ENCODE measurements around the gene CKAP5. TPM values are rescaled to one million over a fixed set of nuclear protein-coding genes. Genes with fewer than 3 reads are reported as not detected.

The CKAP5 gene
- total RNA-seq: 100 to 1,000 TPM in 2 of 8 experiments, 10 to 100 TPM in 6; 37.8 to 127 (median 93.5) TPM

DNA sequence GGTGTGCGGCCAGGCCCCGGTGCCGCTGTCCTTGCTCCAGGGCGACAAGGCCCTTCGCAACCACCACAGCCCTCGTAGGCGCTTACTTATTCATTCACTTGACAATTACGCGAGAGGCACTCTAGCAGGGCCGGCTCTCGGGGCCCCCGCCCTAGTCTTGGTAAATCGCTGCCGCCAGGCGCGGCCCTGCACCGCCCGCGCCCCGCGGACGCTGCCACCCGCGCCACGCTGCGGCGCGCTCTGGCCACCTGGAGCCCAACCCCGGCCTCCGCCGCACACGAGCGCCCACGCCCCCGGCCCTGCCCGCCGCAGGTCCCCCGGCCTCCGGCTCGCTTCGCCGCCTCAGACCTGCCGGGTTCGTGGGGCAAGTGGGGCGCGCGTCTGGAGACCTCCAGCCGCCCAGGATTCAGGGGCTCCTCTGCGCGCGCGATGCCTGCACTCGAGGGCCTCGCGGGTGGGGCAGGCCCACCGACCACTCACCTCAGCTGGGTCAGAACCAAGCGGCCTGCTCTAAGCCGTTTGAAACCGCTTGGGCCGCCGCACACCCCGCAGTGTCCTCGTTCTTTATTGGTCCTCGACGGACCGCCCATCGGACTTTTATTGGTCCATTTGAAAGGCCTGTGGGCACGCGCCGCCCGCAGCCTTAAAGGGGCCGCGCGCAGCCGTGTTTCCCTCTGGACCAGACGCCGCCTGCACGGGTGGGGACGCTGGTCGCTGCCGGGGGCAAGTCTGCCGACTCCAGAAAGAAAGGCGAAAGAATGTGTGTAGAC lies at the start of gene CKAP5:
CKAP5 (minus strand) TSS at position 541 of the 770 bp plus-strand sequence. CDS start 25,049 bp downstream, outside the sequence.
- ATAC-seq (replicated peaks in 6 of 8): peak; percentile 94 to 98 (median 96)
- H3K4me3 ChIP-seq: peak within 1 kb of the TSS; percentile 85 to 100 (median 98)

DNA sequence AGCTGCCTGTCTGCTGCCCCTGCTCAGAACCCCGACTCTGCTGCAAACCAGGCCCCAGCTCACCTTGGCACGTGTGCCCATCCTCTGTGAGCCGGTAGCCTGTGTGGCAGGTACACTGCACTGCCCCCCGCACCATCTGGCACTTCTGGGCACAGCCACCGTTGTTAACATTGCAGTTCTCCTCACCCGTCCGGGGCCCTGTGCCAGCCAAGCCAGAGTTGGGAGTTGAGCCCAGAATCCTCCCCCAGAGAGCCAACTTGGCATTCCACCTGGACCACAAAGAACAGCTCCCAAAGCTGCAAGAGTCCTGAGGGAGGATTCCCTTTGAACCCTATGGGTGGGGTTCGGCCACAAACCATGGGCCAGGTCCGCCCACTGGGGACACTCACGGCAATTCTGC lies 49.7 kb upstream of the CKAP5 start:
- H3K27ac ChIP-seq: no peak overlapping the region
- in situ Hi-C loops (cut with MboI; ENCODE audit: low pct_unique_long_range_greater_than_20kb in 2 of 9, low sequenced_read_pairs in 9 of 9, unreplicated experiment in 9 of 9): loop anchor here in 3 of 9 experiments (25.0 kb wide), 1 partner anchor 266 kb away; no protein-coding TSS in a partner anchor
- H3K4me1 ChIP-seq (replicated peaks in 1 of 2): no peaks in the 10 kb centered on the region
- 40 to 100% (median 92%) methylated on average over 1 to 9 of the region's 10 CpGs; no CpG with 5 or more reads in 3 of the 10 experiments for WGBS, 10 experiments
- H3K4me3 ChIP-seq: no peak overlapping the region
- no peak for ATAC-seq (replicated peaks in 6 of 8)

More for the DNA sequence above, at the start of gene CKAP5:
- WGBS, 10 experiments: 0 to 5% (median 0%) methylated on average over 1 to 11 of the region's 83 CpGs; no CpG with 5 or more reads in 3 of the 10 experiments
- in situ Hi-C loops (cut with MboI; ENCODE audit: low pct_unique_long_range_greater_than_20kb in 2 of 9, low sequenced_read_pairs in 9 of 9, unreplicated experiment in 9 of 9): no loop called here
- Histone ChIP-seq H3K4me1 (replicated peaks in 1 of 2) (peaks cover 5 to 9% of the 10 kb centered on the region in 2 donors), H3K27ac (peak within 1 kb of the TSS; percentile 75 to 89)

DNA sequence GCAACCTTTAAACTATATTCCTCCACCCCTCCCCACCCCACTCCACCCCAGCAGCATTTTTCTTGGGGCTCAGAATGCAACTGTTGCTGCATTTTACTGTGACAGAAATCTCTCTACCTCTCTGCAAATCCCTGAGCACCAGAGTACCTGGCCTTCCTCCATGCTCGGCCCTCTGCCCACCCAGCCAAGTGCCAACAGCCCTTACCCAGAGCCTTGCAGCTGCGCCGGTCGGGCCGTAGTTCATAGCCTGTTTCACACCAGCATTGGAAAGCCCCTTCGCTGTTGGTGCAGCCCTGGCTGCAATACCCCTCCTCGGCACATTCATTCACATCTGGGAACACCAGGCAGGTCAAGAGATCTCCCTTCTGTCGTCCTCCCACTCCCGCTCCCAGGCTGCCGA lies 48.9 kb upstream of the CKAP5 start:
- no peak for ATAC-seq (replicated peaks in 6 of 8)
- Histone ChIP-seq H3K27ac (no peak overlapping the region), H3K4me3 (no peak overlapping the region), H3K4me1 (replicated peaks in 1 of 2) (no peaks in the 10 kb centered on the region)
- in situ Hi-C loops (cut with MboI; ENCODE audit: low pct_unique_long_range_greater_than_20kb in 2 of 9, low sequenced_read_pairs in 9 of 9, unreplicated experiment in 9 of 9): loop anchor here in 3 of 9 experiments (25.0 kb wide), 1 partner anchor 267 kb away; no protein-coding TSS in a partner anchor
- 90 to 100% methylated on average over 2 to 7 of the region's 10 CpGs; no CpG with 5 or more reads in 8 of the 10 experiments for WGBS, 10 experiments

DNA sequence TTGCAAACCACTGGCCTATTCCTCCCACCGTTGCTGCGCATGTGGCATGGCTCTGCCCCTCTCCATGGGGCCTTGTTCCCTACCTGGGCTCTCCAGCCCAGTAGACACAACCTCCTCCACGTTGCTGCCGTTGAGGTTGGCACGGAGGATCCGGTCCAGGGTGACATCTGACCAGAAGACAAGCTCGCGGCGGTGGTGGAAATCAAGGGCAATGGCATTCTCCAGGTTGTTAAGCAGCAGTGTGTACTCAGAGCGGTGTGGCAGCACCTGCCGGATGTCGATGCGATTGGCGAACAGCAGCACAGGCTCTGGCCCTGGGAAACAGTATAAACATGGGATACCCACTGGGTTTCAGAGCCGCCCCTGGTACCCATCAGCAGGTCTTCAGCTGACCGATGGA lies 48.4 kb upstream of the CKAP5 start:
- Histone ChIP-seq H3K27ac (no peak overlapping the region), H3K4me3 (no peak overlapping the region), H3K4me1 (replicated peaks in 1 of 2) (no peaks in the 10 kb centered on the region)
- 60 to 100% (median 96%) methylated on average over 1 to 9 of the region's 16 CpGs; no CpG with 5 or more reads in 3 of the 10 experiments for WGBS, 10 experiments
- no peak for ATAC-seq (replicated peaks in 6 of 8)
- in situ Hi-C loops (cut with MboI; ENCODE audit: low pct_unique_long_range_greater_than_20kb in 2 of 9, low sequenced_read_pairs in 9 of 9, unreplicated experiment in 9 of 9): loop anchor here in 3 of 9 experiments (25.0 kb wide), 1 partner anchor 268 kb away; no protein-coding TSS in a partner anchor

DNA sequence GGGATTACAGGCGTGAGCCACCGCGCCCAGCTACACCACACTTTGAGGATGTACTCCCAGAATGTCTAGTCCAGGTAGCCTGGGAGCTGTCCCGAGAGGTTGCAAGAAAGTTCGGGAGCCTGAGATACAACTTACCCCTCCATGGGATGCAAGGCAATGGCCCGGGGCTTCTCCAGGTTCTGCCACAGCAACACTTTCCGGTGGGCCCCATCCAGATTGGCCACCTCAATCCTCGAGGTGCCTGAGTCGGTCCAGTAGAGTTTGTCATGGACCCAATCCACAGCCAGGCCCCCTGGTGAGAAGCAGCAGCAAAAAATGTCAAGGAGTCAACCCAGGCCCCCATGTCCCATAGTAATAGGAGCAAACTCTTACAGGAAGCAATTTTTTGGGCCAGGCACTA lies 46.8 kb upstream of the CKAP5 start:
- Histone ChIP-seq H3K4me3 (no peak overlapping the region), H3K27ac (no peak overlapping the region), H3K4me1 (replicated peaks in 1 of 2) (no peaks in the 10 kb centered on the region)
- 0 to 100% (median 90%) methylated on average over 1 to 7 of the region's 9 CpGs; no CpG with 5 or more reads in 5 of the 10 experiments for WGBS, 10 experiments
- in situ Hi-C loops (cut with MboI; ENCODE audit: low pct_unique_long_range_greater_than_20kb in 2 of 9, low sequenced_read_pairs in 9 of 9, unreplicated experiment in 9 of 9): loop anchor here in 3 of 9 experiments (25.0 kb wide), 1 partner anchor 269 kb away; no protein-coding TSS in a partner anchor
- no peak for ATAC-seq (replicated peaks in 6 of 8)

DNA sequence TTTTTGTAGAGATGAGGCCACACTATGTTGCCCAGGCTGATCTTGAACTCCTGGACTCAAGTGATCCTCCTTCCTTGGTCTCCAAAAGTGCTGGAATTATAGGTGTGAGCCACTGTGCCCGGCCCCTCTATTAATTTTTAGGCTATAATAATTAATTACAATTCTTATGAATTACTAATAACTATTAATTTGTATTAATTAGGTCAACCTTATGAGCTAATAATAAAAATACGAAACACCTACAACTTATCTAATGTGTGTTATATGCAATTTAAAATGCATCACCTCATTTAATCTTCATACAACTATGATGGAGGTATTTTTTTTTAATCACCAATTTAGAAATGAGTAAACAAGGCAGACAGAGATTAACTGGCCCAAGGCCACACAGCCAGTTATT lies 46.0 kb upstream of the CKAP5 start:
- H3K4me3 ChIP-seq: no peak overlapping the region
- WGBS, 10 experiments: 58 to 100% (median 70%) methylated on average over 1 to 2 of the region's 2 CpGs; no CpG with 5 or more reads in 3 of the 10 experiments
- in situ Hi-C loops (cut with MboI; ENCODE audit: low pct_unique_long_range_greater_than_20kb in 2 of 9, low sequenced_read_pairs in 9 of 9, unreplicated experiment in 9 of 9): loop anchor here in 3 of 9 experiments (25.0 kb wide), 1 partner anchor 270 kb away; no protein-coding TSS in a partner anchor
- no peak for ATAC-seq (replicated peaks in 6 of 8)
- H3K4me1 ChIP-seq (replicated peaks in 1 of 2): no peaks in the 10 kb centered on the region
- H3K27ac ChIP-seq: no peak overlapping the region

DNA sequence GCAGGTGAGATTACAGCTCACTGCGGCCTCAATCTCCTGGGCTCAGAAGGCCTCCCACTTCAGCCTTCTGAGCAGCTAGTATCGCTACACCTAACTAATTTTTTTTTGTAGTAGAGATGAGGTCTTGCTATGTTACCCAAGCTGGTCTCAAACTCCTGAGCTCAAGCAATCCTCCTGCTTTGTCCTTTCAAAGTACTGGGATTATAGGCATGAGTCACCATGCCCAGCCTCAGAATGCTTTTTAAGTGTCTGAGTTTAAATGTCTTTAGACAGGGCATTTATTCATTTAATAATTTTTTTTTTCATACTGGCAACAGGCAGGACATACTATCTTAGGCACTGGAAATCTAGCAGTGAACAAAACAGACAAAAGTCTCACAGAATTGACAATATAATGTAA lies 44.6 kb upstream of the CKAP5 start:
- in situ Hi-C loops (cut with MboI; ENCODE audit: low pct_unique_long_range_greater_than_20kb in 2 of 9, low sequenced_read_pairs in 9 of 9, unreplicated experiment in 9 of 9): loop anchor here in 3 of 9 experiments (25.0 kb wide), 1 partner anchor 272 kb away; no protein-coding TSS in a partner anchor
- WGBS, 10 experiments: 80 to 100% (median 93%) methylated on average over 1 to 2 of the region's 2 CpGs; no CpG with 5 or more reads in 4 of the 10 experiments

DNA sequence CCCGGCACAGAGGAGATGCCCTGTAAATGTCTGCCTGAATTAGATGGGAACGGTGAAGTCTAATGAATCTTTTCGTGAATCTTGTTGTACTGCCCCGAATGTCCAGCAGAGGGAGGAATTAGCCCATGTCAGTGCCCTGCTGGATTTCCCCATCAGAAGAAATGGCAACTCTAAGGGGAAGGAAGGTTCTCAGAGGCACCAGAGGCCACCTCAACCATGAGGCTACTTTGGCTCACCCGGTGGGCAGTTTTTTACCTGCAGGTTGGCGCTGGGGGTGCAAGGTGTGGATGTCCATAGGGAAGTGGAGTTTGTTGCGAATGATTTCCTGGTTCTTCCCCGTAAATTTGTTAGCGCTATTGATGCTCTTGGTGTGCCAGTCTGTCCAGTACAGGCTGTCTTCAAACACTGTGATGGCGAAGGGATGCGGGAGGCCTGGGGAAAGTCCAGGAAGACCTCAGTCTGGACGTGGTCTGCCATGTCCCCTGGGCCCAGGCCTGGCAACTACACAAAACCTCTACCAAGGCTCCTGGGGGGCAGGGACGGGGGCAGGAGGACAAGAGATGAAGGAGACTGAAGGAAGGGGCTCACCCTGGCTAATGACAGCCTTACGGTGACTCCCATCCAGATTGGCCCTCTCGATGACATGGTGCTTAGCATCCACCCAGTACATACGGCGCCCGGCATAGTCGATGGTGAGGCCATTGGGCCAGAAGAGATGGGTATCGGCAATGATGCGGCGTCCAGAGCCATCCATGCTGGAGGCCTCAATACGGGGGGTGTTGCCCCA lies 43.8 kb upstream of the CKAP5 start:
- Histone ChIP-seq H3K4me3 (no peak overlapping the region), H3K27ac (no peak overlapping the region), H3K4me1 (replicated peaks in 1 of 2) (no peaks in the 10 kb centered on the region)
- WGBS, 10 experiments: 0 to 100% (median 64%) methylated on average over 1 to 14 of the region's 23 CpGs; no CpG with 5 or more reads in 2 of the 10 experiments
- ATAC-seq (replicated peaks in 6 of 8): peak; percentile 70 to 88 (median 82)
- in situ Hi-C loops (cut with MboI; ENCODE audit: low pct_unique_long_range_greater_than_20kb in 2 of 9, low sequenced_read_pairs in 9 of 9, unreplicated experiment in 9 of 9): loop anchor here (10.0 to 25.0 kb wide), 2 partner anchors 265 to 272 kb away; no protein-coding TSS in a partner anchor

More for the DNA sequence above, 44.6 kb upstream of the CKAP5 start:
- ATAC-seq (replicated peaks in 6 of 8): no peak
- H3K4me3 ChIP-seq: no peak overlapping the region
- no peak overlapping the region for H3K27ac ChIP-seq
- H3K4me1 ChIP-seq (replicated peaks in 1 of 2): no peaks in the 10 kb centered on the region

DNA sequence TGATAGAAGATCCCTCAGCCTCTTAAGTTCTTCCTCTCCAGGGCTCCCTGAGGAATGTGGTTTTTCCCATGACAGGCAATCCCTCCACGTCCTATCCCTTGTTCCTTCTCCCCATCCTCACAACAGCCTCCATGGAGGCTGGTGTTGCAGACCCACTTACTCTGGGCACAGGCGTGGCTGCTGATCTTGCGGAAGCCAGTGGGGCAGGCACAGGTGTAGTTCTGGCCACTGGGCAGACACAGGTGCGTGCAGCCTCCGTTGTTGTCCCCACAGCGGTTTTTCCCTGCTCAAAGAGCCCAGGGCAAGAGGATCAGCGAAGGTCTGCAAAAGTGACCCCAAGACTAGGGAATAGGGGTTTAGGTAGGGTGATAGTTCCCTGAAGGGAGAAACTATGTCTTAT lies 43.2 kb upstream of the CKAP5 start:
- Histone ChIP-seq H3K4me1 (replicated peaks in 1 of 2) (no peaks in the 10 kb centered on the region), H3K27ac (no peak overlapping the region), H3K4me3 (no peak overlapping the region)
- ATAC-seq (replicated peaks in 6 of 8): peak in 4 of 8 experiments; percentile 3 to 13 (median 8)
- in situ Hi-C loops (cut with MboI; ENCODE audit: low pct_unique_long_range_greater_than_20kb in 2 of 9, low sequenced_read_pairs in 9 of 9, unreplicated experiment in 9 of 9): loop anchor here (10.0 to 25.0 kb wide), 2 partner anchors 266 to 273 kb away; no protein-coding TSS in a partner anchor
- 50 to 100% (median 84%) methylated on average over 1 to 4 of the region's 7 CpGs; no CpG with 5 or more reads in 4 of the 10 experiments for WGBS, 10 experiments

DNA sequence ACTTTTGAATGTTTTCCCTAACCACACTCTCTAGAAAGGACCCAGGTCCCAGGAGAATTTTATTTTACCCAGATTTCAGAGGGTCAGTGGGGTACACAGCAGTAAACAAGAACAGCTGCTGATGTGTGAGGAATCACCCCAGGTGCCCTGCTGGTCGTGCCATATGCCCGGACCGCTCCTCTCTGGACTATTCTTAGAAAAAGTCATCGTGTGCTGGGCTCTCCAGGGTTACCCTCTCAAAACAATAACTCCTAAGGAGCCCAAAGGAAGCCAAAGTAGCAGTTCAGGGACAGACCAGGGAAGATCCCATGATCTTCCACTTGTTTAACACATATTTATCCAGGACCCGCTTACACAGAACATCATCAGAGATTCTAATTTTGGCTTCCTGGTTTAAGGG lies 42.6 kb upstream of the CKAP5 start:
- WGBS, 10 experiments: 76 to 100% (median 96%) methylated on average over 1 to 4 of the region's 5 CpGs; no CpG with 5 or more reads in 5 of the 10 experiments
- Histone ChIP-seq H3K4me3 (no peak overlapping the region), H3K4me1 (replicated peaks in 1 of 2) (no peaks in the 10 kb centered on the region), H3K27ac (no peak overlapping the region)
- ATAC-seq (replicated peaks in 6 of 8): no peak
- in situ Hi-C loops (cut with MboI; ENCODE audit: low pct_unique_long_range_greater_than_20kb in 2 of 9, low sequenced_read_pairs in 9 of 9, unreplicated experiment in 9 of 9): loop anchor here (10.0 to 25.0 kb wide), 2 partner anchors 266 to 274 kb away; no protein-coding TSS in a partner anchor

DNA sequence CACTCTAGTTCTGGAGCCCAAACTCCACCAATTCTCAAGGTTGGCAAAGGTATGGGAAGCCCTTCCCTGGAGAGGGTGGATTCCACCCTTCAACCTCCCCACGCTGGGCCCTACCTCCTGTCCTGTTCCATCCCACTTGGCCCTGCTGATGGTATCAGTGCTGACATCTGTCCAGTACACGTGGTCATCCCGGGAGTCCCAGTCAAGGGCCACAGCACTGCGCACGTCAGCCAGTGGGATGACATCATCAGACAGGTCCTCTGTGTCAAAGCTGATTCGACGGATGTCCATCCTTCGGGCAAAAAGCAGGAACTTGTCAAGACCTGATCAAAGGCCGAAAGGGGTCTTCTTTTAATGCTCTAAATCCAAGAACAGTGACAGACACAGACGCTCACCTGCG lies 40.1 kb upstream of the CKAP5 start:
- in situ Hi-C loops (cut with MboI; ENCODE audit: low pct_unique_long_range_greater_than_20kb in 2 of 9, low sequenced_read_pairs in 9 of 9, unreplicated experiment in 9 of 9): loop anchor here (10.0 to 25.0 kb wide), 2 partner anchors 269 to 276 kb away; no protein-coding TSS in a partner anchor
- no peak for ATAC-seq (replicated peaks in 6 of 8)
- 87 to 100% (median 93%) methylated on average over 2 to 10 of the region's 11 CpGs; no CpG with 5 or more reads in 3 of the 10 experiments for WGBS, 10 experiments

DNA sequence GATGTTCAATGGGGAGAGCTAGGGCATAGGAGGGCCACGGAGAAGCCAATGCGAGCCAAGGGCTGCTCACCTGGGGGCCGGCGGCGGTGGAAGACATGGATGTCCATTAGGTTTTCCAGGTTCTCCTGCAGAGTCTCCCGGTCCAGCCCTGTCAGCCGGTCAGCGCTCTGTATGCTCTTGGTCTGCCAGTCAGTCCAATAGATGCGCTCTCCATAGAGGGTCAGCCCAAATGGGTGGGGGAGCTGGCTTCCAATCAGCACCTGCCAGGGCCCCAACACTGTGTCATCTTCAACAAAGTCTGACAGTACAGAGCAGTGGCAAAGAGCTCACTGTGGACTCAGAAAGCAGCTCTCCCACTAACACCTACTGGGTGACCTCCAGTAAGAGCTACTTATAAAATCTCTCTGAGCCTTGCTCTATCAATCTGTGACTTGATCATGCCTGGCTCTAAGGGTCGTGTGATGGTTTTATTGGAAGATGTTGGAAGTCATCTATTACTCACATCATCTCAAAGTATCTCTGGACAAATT lies 33.0 kb upstream of the CKAP5 start:
- WGBS, 10 experiments: 50 to 100% (median 96%) methylated on average over 1 to 9 of the region's 10 CpGs; no CpG with 5 or more reads in 4 of the 10 experiments
- ATAC-seq (replicated peaks in 6 of 8): no peak
- H3K4me3 ChIP-seq: no peak overlapping the region
- in situ Hi-C loops (cut with MboI; ENCODE audit: low pct_unique_long_range_greater_than_20kb in 2 of 9, low sequenced_read_pairs in 9 of 9, unreplicated experiment in 9 of 9): loop anchor here in 3 of 9 experiments (25.0 kb wide), 1 partner anchor 283 kb away; no protein-coding TSS in a partner anchor
- no peak overlapping the region for H3K27ac ChIP-seq
- no peaks in the 10 kb centered on the region for H3K4me1 ChIP-seq (replicated peaks in 1 of 2)

More for the DNA sequence above, 40.1 kb upstream of the CKAP5 start:
- H3K27ac ChIP-seq: no peak overlapping the region
- H3K4me3 ChIP-seq: no peak overlapping the region
- H3K4me1 ChIP-seq (replicated peaks in 1 of 2): no peaks in the 10 kb centered on the region

Data from motor neuron (in vitro differentiated cells).